Measurements from ENCODE around the gene AURKAIP1. TPM values are rescaled to one million over a fixed set of nuclear protein-coding genes. Genes with fewer than 3 reads are reported as not detected.
A peak's percentile ranks its signal among the peaks of the same experiment; 100 is the strongest.

Gene AURKAIP1
- total and polyA plus RNA-seq, 2 of the 13 experiments (the other 11 are each of a cell fraction or from before 2014, with no cell fraction given) = 69.5 to 175 TPM

GRCh38 chr1:1344655-1345361 is 30.2 kb downstream of the AURKAIP1 start:
- FAIRE-seq = no peak
- BruUV-seq (replicated peaks) = no TSS peak
- TF ChIP-seq NONO (IDR thresholded peaks at IDR 0.05) (no peak), NONO (CRISPR knock-in tag; conservative IDR thresholded peaks at IDR 0.05) (peak; percentile 10; the same call in 1 of the 2 replicates), SP4 (CRISPR knock-in tag; IDR thresholded peaks at IDR 0.05) (peak; percentile 23; the same call in 1 of the 2 replicates), TAF1 (CRISPR knock-in tag; IDR thresholded peaks at IDR 0.05) (no peak), CERS6 (CRISPR knock-in tag; IDR thresholded peaks at IDR 0.05) (no peak), YEATS2 (CRISPR knock-in tag; IDR thresholded peaks at IDR 0.05; ENCODE audit: borderline replicate concordance) (no peak), RBFOX2 (IDR thresholded peaks at IDR 0.05; ENCODE audit: low read depth, low read length) (0 out of 2 replicates have a peak, but pooled peaks have one; percentile 15), FOSL2 (CRISPR knock-in tag; IDR thresholded peaks at IDR 0.05) (peak; percentile 82), HNRNPL (IDR thresholded peaks at IDR 0.05; ENCODE audit: low read depth, low read length) (0 out of 2 replicates have a peak, but pooled peaks have one; percentile 40), NR2C2 (CRISPR knock-in tag; IDR thresholded peaks at IDR 0.05; ENCODE audit: borderline replicate concordance) (no peak), SMAD1 (CRISPR knock-in tag; IDR thresholded peaks at IDR 0.05; ENCODE audit: borderline replicate concordance, low read depth) (0 out of 2 replicates have a peak, but pooled peaks have one; percentile 39), PLRG1 (conservative IDR thresholded peaks at IDR 0.05) (no peak), ZFY (CRISPR knock-in tag; IDR thresholded peaks at IDR 0.05) (0 out of 2 replicates have a peak, but pooled peaks have one; percentile 24), FOXP1 (IDR thresholded peaks at IDR 0.05) (no peak), FOXP1 (CRISPR knock-in tag; IDR thresholded peaks at IDR 0.05) (no peak), SP1 (IDR thresholded peaks at IDR 0.05) (no peak), SP1 (CRISPR knock-in tag; IDR thresholded peaks at IDR 0.05) (peak; percentile 28; the same call in 1 of the 2 replicates), ZNF333 (CRISPR knock-in tag; IDR thresholded peaks at IDR 0.05; ENCODE audit: borderline replicate concordance) (0 out of 2 replicates have a peak, but pooled peaks have one; percentile 14), PATZ1 (CRISPR knock-in tag; IDR thresholded peaks at IDR 0.05) (peak; percentile 44; the same call in 1 of the 2 replicates), GABPB1 (CRISPR knock-in tag; IDR thresholded peaks at IDR 0.05) (peak; percentile 43; the same call in 1 of the 2 replicates), DMAP1 (CRISPR knock-in tag; IDR thresholded peaks at IDR 0.05) (no peak), CAMTA2 (CRISPR knock-in tag; IDR thresholded peaks at IDR 0.05; ENCODE audit: borderline replicate concordance) (0 out of 2 replicates have a peak, but pooled peaks have one; percentile 24), WIZ (CRISPR knock-in tag; IDR thresholded peaks at IDR 0.05) (no peak), SRSF9 (IDR thresholded peaks at IDR 0.05; ENCODE audit: borderline replicate concordance, insufficient read depth, low read depth, low read length, poor library complexity, severe bottlenecking) (no peak)

More at GRCh38 chr1:1344655-1345361, 30.2 kb downstream of the AURKAIP1 start:
- H3K79me2 ChIP-seq (ENCODE audit: insufficient read depth, low read length) = peaks cover 48% of the 10 kb centered on the region
- intact Hi-C loops (cut with micrococcal nuclease; ENCODE audit: unreplicated experiment) = loop anchor here (2.0 kb wide), 1 partner anchor 20 kb away; the partner anchor contains the start of genes CPTP and INTS11
- H2AFZ ChIP-seq (ENCODE audit: low read length) = no peak overlapping the region
- WGBS (ENCODE audit: low lambda C conversion rate) = 39% methylated on average over 5 of the region's 15 CpGs
- DNase-seq (ENCODE audit: low spot score) = no peak
- ATAC-seq = peak; percentile 63
- in situ Hi-C loops (cut with HindIII; ENCODE audit: extremely low pct_ligation_motif_present, low pct_unique_long_range_greater_than_20kb) = no loop called here
- peak overlapping the region in 1 of 3 experiments; percentile 38; a peak in 1 of 6 replicates for H3K4me3 ChIP-seq (replicated peaks in 1 of 3; ENCODE audit: insufficient read depth in 1 of 3, low read depth in 2 of 3, low read length in 3 of 3)
- POLR2A ChIA-PET = interaction anchor here (1.0 kb wide), 2 partner anchors 13 to 31 kb away, joined by 3 to 7 read pairs; partner anchors contain the start of gene AURKAIP1
- no peaks in the 10 kb centered on the region for H3K27me3 ChIP-seq (ENCODE audit: control insufficient read depth in 1 of 2, insufficient read depth in 2 of 2, low read length in 2 of 2)
- H3K4me1 ChIP-seq (ENCODE audit: insufficient read depth, low read length) = peaks cover 42% of the 10 kb centered on the region
- H3K27ac ChIP-seq (ENCODE audit: extremely low read length, insufficient read depth, low read length) = peak overlapping the region; percentile 13
- H4K20me1 ChIP-seq (ENCODE audit: insufficient read depth, low read length) = peaks cover 29% of the 10 kb centered on the region; the same call in 1 of the 2 replicates
- peak overlapping the region; percentile 39 for H3K9ac ChIP-seq (ENCODE audit: insufficient read depth, low read depth, low read length)
- no peaks in the 10 kb centered on the region for H3K9me3 ChIP-seq (ENCODE audit: low read length)
- peak overlapping the region; percentile 57 for H3K4me2 ChIP-seq (ENCODE audit: low read depth, low read length)
- CTCF ChIA-PET (ENCODE audit: low intra/inter-chr PET ratio, low total read pairs) = interaction anchor here (2.5 kb wide), 1 partner anchor 27 kb away, joined by 11 read pairs; no protein-coding TSS in a partner anchor
- H3K36me3 ChIP-seq (replicated peaks in 1 of 2; ENCODE audit: control insufficient read depth in 1 of 2, insufficient read depth in 2 of 2, low read length in 2 of 2) = peaks cover 9 to 18% of the 10 kb centered on the region in 2 experiments
